ENCODE data around the gene PRR5L.
"Not testable (repeated sequence)": the region's sequence is repeated elsewhere in the genome, so short reads cannot be mapped to it uniquely, and the experiment has no call there.

Gene PRR5L

DNA sequence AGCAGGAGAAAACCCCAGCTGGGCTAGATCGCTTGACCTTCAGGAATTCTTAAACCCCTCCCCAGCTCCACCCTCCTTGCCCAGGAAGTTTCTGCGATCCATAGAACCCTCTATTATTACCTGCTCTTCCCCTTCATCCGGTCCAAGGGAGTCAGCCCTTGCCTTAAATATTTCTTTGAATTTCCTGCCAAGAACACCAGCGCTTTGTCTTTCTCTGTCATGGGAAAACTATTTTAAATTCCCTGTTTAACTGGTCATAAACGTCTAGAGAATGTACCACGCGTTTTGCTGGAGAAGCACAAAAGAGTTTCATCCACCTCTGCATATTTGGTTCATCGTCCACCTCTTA lies 214.5 kb downstream of the PRR5L start:
- FAIRE-seq (no peak), DNase-seq (ENCODE audit: extremely low spot score, insufficient read length, low read depth) (no peak)

DNA sequence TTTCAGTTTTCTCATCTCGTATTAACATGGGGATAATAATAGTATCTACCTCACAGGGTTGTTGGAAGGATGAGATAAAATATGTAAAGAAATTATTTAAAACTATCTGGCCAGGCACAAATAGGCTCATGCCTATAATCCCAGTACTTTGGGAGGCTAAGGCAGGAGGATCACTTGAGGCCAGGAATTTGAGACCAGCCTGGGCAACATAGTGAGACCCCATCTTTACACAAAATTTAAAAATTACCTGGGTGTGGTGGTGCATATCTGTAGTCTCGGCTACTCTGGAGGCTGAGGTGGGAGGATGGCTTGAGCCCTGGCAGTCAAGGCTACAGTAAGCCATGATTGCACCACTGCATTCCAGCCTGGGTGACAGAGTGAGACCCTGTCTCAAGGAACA lies 215.0 kb downstream of the PRR5L start:
- DNase-seq (ENCODE audit: extremely low spot score, insufficient read length, low read depth); FAIRE-seq: not testable (repeated sequence)

DNA sequence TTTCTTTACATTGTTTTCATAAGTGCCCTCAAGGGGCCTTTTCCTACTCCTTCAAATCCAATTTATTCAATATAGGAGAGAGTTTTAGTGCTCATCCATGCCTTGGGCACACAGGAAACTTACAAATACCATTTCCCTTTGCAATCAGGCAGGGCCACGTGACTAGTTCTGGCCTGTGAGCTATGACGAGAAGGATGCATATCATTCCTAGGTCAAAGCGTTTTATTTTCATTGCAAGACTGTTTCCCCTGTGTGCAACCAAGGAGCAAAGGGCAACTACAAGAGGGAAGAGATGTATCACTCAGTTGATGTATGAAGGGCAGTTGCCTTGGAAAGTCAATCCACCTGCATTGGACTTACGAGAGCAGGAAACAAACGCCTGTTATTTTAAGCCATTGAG lies 215.9 kb downstream of the PRR5L start:
- FAIRE-seq, result no peak
- DNase-seq (ENCODE audit: extremely low spot score, insufficient read length, low read depth), result no peak

DNA sequence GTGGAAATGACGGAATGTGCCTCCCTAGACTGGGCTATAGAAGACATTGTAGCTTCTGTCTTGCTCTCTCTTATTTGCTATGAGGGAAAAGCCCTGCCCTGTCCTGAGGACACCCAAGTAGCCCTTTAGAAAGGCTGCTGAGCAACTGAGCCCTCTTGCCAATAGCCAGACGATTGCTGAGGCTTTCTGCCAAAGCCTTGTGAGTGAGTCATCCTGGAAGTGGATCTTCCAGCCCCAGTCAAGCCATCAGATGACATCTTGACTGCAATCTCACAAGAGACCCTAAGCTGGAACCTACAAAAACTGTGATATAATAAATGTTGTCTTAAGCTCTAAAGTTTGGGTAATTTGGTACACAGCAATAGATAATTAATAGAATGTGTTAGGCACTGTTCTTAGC lies 217.9 kb downstream of the PRR5L start:
- DNase-seq (ENCODE audit: extremely low spot score, insufficient read length, low read depth), result no peak
- FAIRE-seq, result no peak
